GM12891 (cell line): ENCODE results near the gene OR2F1.

Source experiments
- POLR2AphosphoS5 ChIP-seq: IDR thresholded peaks from 2 replicates; pipeline ENCODE4 v1.6.1; 2011; ENCODE audit warnings: low read depth, low read length, control low read depth
- POU2F2 ChIP-seq: IDR thresholded peaks from 2 replicates; pipeline ENCODE4 v1.6.1; 2011; ENCODE audit warnings: low read depth, mild to moderate bottlenecking, control low read depth, low read length, moderate library complexity

DNA sequence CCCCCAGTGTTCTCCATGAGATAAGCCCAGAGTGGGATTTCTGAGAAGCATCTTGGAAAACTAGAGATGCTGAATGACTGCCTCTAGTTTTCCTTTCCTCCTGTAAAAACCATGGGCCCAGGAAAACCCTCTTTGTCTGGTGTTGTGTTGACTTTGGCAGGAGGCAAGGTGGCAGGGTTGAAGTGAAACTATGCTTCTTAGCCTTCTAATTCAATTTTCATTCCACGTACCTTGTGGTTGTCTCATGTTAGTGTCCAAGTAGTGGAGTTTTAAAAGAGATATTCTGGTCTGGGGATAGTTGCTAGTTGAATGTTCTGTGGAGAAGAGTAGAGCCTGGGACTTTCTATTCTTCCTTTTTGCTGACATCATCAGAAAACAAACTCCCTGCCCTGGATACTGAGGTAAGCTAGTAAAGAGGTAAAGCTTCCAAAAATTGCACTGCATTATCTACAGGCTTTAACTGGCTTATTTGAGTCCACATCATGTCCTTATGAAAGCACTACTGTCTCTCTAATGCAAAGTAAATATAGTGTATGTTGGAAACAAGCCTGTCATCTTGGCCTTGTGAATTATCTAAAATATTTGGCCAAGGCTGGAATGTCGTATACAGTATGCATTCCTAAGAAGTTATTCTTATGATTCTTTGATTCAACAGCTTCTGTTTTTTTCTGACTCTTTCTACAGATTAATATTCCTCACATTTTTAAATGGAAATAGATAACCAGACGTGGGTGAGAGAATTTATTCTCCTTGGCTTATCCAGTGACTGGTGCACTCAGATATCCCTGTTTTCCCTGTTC is 19.9 kb upstream of the OR2F1 start, which contains the start of gene OR2F2:
- no peak for TF ChIP-seq POLR2AphosphoS5
- no peak for TF ChIP-seq POU2F2
